GM15510 (cell line): Measurements from ENCODE around the gene OR56A5.

ENCODE experiments used
- POLR2A ChIP-seq: IDR thresholded peaks from 3 replicates; pipeline ENCODE4 v1.6.1; 2011; ENCODE audit warnings: borderline replicate concordance; ENCODE audit not compliant: insufficient read length; ENCODE audit errors: extremely low read depth

OR56A5 gene

GRCh38 chr11:5968394-5968793 is at the start of gene OR56A5:
Gene OR56A5 (minus strand): TSS chr11:5968494. CDS start chr11:5968494, 0 bp downstream.
- TF ChIP-seq POLR2A: no peak

- no peak for TF ChIP-seq POLR2A
These were observed 44.7 kb upstream of the OR56A5 start for GRCh38 chr11:6013042-6013441.

DNA sequence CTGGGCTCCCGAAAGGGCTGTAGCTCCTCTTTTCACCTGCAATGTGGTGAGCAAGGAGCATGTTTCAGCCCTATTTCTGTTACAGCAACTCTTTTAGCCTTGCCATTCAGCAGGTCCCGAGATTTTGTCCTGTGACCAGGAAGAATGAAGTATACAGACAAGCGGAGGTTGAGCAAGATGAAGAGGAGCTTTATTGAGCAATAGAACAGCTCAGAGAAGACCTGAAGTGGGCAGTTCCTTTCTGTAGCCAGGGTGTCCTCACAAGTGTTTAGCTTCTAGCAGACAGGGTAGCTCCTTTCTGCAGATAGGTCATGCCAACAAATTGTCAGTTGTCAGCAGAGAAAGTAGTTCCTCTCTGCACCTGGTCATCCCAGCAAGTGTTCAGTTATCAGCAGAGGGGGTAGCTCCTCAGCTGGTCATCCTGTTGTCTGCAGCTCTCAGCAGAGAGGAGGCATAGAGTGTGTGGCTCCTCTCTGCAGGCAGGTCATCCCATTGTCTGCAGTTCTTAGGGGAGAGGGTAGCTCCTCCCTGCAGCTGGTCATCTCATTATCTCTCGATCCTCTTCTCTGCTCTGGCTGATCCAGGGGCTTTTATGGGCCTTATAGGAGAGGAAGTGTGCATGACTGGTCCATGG is 43.9 kb upstream of the OR56A5 start:
- TF ChIP-seq POLR2A: no peak

DNA sequence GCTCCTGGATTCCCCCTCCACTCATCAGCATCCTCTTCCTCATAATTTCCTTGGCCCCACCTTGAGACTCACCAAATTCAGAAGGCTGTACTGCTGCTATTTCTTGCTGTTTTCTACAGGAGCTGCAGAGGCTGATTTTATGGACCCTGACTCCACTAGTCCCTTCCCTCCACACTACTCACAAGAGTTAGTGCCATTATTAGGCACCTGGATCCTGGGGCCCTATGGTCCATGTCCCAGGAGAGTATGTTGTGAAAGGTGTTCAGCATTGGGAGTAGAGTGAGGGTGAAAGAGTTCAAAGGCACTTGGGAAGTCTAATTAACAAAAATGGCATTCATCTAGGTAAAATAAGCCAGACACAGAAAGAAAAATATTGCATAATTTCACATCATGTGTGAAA is 38.6 kb upstream of the OR56A5 start, which contains the start of gene OR56A4:
OR56A4 (minus strand) TSS at position 101 of the 400 bp plus-strand sequence. CDS start 3,954 bp downstream, outside the sequence.
- no peak for TF ChIP-seq POLR2A

DNA sequence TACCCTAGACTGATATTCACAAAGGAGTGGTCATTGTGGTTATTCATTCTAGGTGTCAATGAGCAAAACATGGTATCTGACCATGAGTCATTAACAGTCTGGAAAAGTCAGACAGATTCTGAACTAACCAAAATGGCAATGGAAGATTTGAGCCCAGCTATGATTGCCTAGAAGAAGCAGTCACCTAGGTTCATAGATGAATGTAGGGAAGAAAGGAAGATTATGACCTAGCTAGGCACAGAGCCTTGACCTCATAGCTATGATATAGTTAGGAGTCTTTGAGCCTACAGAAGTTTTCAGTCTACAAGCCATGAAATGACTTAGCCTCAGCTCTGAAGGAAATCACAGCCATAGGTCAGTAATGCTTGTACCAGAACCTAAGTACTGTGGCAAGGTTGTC is 38.1 kb upstream of the OR56A5 start:
- no peak for TF ChIP-seq POLR2A

- TF ChIP-seq POLR2A: no peak
These were observed 34.0 kb upstream of the OR56A5 start for GRCh38 chr11:6002202-6002699.

DNA sequence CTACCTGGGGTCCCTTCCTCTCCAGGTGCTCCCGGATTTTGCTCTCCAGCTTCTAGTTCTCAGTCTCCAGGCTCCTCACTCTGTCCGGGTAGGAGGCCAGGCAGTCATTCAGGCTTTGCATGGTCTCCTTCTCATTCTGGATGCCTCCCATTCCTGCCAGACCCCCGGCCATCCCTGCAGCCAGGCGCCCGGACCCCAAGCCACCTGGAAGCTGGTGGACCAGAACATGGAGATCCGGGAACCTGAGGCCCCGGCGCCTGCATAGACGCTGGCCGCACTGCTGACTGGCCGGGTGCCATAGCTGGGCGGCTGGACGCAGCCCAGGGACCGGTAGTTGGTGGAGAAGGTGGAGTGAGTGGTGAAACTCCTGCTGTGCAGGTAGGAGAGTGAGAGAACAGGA is 26.5 kb upstream of the OR56A5 start:
- TF ChIP-seq POLR2A: no peak

DNA sequence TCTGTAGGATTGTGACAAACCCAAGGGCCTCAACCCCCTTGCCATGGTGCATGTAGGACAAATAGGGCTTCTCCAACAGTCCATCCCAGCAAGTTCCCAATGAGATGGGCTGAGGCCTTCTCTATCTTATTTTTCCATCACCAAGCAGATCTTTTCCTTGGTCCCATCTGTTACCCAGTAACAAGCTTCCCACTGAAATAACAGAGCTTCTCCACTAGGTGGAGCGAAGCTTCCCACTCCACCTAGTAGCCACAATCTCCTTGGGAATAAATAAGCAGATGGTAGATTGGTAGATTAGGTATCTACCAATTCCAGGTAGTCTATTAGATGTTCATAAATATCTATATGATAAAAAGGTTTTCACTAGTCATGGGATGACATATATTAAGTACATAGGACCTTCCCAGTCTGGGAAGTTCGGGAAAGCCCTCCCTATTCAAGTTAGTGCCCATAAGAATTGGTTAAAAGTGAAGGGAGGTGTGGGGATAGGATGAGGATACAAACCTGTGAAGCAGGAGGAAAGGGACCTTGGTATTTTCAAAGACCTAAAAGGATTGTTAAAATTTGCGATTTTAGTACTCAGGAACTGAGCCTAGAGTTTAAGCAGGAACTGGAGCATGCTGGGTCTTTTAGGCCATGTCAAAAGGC is 24.4 kb upstream of the OR56A5 start:
- TF ChIP-seq POLR2A: no peak

DNA sequence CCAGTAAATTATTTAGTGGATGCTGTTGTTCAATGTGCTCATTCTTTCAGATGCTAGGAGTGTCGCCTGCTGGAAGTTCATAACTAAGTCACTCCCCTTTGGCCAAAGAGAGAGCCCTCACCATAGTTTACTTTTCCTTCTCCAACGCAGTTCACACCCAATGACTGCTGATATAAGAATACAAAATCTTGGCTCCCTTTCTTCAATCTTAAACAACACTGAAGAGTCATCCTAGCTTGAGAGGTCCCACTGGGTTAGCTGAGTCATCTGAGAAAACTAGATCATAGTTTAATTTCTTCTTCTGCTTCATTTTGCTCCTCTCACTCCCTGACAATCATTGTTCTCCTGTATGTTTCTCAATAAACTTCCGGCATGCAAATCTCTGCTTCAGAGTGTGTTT is 23.9 kb upstream of the OR56A5 start:
- no peak for TF ChIP-seq POLR2A

DNA sequence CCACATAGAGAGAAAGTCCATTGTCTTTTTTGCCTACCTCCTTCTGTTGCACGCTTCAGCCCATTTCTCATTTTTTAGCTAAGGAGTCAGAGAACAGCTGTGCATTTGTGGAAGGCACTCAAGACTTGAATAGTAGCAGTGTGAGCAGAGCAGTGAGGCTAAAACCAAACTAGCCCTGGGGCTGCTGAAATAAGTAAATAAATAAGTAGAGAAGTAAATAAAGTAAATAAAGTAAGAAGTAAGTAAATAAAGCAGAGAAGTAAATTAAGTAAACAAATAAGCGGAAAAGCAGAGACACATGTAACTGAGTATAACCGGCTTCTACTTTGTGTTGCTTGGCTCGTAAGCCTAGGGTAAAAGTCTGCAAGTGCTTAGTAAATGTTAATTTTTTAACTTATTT is 20.9 kb upstream of the OR56A5 start:
- TF ChIP-seq POLR2A: no peak

DNA sequence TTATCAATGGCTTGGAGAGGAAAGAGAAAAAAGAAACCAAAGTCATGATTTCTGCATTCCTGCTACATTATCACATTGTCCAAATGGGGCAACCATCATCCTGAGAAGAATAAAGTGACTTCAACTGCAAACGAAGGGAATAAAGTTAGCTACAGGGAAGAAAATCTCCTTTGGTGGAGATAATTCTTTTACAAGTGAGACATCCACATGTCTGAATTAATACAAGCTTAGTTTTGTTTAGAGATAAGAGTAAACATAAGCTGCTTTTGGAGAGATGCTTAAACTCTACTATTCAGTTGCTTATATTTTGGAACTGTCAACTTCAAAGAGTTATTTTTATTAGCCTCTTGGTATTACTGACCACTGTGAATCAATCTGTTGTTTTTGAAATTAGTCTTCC is 18.6 kb upstream of the OR56A5 start, which contains the start of gene OR52L1:
OR52L1 (minus strand) TSS at position 101 of the 400 bp plus-strand sequence; CDS start at position 46, 55 bp downstream.
- no peak for TF ChIP-seq POLR2A

DNA sequence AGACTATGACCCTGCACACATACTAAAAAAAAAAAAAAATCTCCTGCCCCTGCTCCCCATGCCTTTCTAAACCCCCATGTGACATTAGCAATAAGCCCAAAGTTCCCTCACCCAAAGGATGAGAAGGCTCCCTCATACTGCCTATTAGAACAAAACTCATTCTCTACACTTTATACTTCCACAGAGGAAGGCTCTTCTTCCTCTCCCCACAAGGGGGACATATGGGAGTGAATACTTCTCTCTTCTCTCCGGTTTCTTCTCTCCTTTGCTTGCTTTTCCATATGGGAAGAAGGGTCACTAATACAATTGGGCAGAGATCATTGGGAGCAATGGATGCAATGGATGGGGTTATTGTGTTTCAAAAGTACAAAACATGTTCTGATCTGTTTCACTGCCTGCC is 15.1 kb upstream of the OR56A5 start:
- TF ChIP-seq POLR2A: no peak

- TF ChIP-seq POLR2A: no peak
These were observed 5.2 kb upstream of the OR56A5 start for GRCh38 chr11:5973530-5973929.

GRCh38 chr11:5967708-5968107 is 586 bp downstream of the OR56A5 start:
- no peak for TF ChIP-seq POLR2A

GRCh38 chr11:5966958-5967357 is 1.3 kb downstream of the OR56A5 start:
- no peak for TF ChIP-seq POLR2A

- no peak for TF ChIP-seq POLR2A
These were observed 12.7 kb downstream of the OR56A5 start for GRCh38 chr11:5955586-5955985.
